Stimulated activated CD4-positive, alpha-beta T cell treated with anti-CD3 and anti-CD28 coated beads, Interleukin-15, amount 100 ng/mL, for 24 hours (primary cell): ENCODE results near the gene BCL11A.

Experiments used
- DNase-seq: peaks from one replicate; pipeline ENCODE4 v3.0.0-alpha.2; 2020

Gene BCL11A

DNA sequence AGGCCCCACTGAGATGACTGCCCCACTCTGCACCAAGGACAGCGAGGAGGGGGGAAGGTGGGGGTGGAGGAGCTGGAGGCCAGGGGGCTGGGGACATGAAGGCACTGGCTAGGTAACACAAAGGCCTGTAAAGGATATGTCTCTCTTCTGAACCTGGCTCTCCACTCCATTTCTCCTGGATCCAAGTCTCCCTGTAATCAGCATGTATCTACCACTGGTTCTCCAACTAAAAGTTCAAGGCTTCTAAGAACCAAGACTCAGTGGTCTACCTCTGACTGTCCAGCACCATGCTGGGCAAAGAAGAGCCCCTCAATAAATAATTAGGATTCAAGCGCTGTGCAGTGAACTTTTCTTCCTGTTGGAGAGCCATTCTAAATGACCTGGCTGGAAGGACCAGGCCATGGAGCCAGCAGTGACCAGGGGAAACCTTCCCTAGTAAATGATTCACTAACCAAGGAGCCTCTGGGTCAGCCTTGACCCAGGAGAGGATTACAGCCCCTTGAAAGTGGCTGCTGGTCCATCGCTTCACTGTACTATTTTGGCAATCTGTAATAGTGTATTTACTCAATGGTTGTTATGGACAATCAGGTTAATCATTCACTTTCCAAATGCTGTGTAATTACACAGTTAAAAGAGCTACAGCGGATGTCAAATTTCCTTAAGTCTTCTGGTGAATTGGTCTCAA lies 73.2 kb downstream of the BCL11A start:
- DNase-seq = no peak

DNA sequence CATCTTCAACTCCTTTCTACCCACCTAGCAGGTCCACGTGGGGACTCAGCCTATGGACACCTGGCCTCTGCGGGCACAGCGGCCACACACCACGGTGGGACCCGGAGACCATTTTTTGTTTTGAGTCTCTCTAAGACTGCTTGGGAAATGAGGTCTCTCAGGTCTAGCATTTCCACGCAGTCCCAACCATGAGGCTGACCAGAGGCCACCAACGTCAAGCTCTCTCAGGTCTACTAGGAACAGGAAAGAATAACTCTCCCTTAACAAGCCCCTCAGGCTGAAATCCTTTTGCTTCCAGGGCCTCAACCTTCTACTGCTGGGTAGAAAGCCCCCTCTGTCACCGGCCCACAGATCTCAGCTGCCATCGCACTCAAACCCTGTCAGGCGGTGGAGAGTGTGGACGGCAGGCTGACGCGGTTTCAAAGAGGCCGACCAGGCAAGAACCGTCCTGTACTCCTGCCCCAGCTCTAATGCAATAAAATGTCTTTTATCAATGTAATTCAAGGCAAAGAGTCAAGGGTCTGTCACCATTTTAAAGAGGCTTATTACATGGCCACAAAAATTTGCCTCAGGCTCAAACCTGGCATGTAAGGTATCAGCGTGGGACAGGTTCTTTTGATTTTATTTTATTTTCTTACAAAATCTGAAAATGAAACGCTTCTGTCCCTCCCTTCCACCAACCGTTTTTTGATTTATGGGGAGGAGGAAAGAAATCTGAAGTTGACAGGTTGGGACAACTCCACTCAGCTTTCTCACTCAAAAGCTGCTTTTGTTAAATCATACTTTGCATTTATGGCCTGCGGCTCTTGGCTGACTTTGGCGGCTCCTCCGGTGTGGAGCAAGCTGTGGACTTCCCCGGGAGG lies 74.0 kb downstream of the BCL11A start:
- no peak for DNase-seq

DNA sequence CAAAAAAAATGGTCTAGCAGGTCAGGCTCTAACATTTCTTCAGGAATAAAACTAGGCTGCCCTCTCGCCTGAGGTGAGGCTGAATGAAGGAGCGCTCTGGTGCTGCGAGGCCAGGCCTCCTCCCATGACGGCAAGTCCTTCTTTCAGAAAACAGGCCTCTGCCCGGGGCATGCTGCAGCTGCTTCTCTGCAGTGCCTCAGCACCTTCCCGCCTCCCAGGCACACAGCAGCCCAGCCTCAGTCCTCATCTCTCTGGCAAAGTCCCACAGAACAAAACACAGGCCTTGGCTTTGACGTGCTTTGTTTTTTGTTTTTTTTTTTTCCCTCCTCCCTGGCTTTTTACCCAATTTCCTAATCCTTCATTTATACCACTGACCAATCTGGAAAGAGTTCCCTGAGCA lies 74.8 kb downstream of the BCL11A start:
- no peak for DNase-seq

DNA sequence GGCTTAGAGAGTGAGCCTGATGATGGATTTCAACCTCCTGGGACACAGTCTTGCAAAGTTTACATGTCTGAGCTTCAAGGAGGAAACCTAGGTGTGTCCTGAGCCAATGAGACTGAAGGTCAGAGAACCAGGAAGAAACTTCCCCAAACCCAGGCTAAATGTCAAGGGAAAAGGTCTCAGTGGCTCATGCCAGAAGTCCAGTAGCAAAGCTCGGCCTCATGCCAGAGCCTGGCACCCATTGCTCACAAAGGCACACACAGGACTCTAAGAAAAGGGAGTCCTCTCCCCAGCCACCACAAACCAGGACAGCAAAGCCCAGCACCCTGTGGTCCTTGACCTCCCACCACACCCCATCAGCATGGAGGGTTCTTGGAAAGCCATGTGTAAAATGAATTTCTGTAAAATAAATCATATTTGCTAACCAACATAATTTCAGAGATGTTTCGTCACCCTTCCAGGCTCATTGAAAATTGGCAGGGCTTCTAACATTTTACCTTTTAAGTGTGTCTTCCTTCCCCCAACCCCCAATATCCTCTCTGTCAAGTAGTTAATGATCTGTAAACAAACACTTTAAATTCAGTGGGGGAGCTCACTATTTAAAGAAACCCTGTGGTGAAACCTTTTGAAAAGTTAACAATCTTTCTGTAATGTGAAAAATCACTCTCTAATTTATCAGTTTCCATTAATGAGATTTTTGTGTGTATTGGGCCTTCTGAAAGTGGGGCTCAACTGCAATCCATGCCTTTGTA lies 77.1 kb downstream of the BCL11A start:
- no peak for DNase-seq

DNA sequence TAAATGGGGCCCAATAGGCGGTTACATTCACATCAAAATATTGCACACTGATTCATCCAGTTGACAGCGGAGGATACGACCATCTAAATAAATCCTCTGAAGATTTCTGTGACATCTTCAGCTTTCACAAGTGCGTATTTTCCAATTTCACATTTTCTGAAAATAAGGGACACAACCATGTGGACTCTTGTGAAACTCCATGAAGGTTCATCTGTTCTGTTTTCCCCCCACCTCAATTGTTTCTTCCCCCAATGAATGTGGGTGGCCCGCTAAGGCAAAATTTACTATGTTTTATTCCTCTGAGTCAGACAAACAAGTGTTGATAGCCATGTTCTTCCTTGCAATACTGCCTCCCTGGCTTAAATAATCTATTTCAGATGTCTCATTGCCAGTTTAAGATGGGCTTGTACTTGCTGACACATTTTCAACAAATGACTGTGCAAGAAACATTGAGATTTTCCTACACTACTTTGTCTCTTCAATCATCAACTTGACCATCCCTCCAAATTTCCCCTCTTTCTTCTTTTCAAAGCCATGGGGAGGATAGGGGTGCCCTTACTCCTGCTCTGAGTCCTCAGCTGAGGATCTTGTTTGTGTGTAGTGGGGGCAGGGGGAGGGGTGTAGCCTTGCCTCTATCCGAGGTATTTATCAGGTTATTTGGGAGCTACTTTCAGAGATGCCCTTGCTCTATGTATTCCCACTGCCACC lies 78.2 kb downstream of the BCL11A start:
- no peak for DNase-seq

DNA sequence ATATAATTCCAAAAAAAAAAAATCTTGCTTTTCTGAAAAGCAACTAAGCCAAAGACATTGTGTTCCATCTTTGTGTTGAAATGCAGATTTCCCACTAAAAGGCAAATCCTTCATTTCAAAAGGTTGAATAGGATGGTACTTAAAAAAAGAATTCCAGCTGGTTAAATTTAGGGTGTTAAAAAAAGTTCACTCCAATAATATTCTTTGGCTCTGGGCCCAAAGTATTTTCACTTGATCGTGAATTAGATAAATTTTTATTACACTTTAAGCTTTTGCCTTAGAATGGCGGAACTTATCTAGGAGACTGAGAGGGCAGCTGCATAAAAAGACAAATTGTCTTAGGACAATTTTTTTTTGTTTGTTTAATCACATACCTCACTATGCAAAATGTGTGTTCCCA lies 79.2 kb downstream of the BCL11A start:
- DNase-seq = no peak

DNA sequence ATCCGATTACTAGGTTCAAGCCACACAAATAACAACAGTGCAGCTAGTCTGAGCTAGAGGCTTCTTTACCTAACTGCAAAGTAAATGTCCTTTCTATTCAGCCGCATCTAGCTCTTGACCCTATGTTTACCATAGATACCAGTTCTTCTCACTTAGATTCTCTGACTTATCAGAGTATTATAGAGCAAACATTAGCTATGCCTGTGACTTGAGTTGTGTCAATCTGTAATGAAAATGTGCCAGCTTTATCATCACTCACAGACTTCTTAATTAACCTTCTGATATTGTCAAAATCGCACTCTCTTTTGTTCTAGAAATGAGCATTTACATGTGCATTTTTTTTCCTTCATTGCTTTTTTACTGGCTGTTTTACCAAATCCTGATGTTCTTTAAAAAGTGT lies 79.9 kb downstream of the BCL11A start:
- DNase-seq = no peak

DNA sequence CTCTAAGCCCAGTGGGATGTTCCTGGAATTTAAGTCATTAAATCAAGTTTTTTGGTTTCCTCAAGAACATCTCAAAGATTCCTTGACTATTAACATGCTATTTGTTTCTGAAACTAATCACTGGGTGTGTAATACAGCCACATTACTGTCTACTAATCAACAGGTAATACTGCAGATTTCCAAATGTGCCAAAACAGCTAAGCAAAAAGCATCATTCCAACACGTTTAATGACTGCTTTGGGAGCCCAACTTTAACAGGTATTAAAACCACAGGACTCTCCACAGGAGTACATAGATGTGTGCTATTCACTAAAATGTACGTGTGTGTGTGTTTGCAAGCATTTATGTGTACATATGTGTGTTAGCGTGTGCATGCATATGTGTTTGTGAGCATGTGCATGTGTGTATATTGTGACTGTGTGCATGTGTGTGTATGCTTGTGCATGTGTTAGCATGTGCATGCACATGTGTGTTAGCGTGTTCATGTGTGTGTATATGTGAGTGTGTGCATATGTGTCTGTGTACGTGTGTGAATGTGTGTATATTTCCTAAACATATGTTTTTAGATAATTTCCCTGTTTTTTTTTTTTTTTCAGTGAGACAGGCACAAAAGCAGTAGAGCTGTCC lies 80.7 kb downstream of the BCL11A start:
- no peak for DNase-seq

DNA sequence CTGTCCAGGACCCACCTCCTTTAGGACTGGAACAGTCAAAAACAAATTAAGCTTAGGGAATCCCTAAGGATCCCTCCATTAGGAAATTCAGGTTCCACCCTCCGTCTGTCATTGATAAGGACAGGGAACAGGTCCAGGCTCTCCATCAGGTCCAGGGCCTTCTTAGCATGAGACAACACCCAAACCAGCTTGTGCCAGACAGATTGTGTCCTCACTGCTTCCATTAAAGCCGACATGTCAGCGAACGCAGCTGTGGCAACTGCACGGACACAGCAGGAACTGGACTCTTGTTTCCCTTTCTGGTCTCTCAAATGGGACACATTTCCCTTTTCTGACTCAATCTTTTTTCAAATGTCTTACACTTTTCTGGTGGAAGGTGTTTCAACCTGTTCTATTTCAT lies 81.4 kb downstream of the BCL11A start:
- no peak for DNase-seq

DNA sequence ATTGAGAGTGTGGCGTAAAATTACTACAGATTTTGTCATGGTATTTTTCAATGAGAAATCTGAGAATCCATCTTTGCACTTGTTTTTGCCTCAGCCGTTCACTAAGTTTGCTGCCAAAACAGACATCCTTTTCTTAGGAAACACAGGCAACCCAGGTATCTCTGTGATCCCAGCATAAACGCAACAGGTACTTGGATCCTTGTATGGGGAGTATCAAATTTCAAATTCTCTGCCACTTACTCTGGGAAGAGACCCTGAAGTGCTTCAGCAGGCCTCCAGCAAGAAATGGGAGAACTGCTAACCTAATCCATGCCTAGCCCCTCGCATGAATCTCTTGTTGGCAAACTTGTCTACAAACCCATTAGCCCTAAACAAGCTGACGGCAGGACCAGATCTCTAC lies 83.1 kb downstream of the BCL11A start:
- DNase-seq = no peak

DNA sequence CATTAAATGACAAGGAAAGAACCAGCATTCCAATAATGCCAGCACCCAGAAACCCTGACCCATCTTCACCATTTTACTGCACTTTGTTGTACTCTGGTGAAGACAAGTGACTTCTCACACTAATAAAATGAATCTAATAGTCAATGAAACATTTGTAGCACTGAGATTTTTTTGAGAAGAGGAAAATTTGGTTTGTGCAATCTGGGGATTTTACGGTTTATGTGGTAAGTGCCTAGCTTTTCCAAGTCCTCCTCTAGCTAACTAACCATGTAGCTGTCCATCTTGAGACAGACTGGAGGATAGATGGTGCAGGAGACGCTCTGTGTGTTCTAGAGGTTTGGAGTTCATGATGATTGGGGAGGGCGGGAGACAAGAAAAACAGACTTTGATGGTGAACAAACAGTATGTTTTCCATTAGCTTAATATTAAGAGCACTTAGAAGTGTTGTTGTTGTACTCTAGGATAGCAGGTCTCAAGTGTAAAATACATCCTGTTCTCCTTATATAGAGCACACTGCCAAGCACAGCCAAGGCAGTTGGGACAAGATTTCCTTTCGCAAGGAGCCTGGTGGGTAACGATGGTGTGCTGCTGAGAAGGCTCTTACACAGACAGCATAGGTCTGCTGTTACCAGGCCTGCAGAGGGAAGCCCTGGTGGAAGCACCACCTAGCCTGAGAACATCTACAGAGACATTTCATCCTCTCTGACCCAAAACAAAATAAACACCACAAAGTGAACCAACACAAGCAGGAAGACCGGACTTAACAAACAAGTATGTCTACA lies 83.7 kb downstream of the BCL11A start:
- DNase-seq = no peak

DNA sequence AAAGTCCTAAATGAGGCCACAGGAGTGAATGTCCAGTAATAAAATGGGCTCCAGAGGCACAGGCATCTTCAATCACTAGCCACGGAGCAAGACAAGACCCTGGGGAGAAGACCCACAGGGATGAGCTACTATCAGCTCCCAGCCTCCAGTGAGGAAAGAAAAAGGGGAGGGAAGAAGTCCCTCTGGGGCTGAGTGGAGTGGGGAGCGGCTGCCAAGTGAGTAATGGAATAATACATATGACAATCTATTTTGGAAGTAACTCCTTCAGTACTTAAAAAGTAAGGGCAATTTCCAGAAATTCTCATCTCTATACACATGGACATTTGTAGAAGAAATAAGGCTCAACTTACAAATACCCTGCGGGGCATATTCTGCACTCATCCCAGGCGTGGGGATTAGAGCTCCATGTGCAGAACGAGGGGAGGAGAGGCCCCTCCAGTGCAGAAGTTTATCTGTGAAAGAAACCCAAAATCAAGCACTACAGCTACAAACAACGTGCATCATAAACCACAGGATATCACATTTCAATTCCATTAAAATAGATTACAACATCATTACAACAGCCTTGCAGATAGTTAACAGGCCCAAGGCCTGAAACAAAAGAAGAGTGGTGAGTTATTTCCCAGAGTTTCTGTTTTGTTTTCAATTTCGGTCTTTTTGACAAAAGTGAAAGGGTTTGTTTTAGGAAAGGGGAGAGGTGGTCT lies 84.9 kb downstream of the BCL11A start:
- DNase-seq = no peak

DNA sequence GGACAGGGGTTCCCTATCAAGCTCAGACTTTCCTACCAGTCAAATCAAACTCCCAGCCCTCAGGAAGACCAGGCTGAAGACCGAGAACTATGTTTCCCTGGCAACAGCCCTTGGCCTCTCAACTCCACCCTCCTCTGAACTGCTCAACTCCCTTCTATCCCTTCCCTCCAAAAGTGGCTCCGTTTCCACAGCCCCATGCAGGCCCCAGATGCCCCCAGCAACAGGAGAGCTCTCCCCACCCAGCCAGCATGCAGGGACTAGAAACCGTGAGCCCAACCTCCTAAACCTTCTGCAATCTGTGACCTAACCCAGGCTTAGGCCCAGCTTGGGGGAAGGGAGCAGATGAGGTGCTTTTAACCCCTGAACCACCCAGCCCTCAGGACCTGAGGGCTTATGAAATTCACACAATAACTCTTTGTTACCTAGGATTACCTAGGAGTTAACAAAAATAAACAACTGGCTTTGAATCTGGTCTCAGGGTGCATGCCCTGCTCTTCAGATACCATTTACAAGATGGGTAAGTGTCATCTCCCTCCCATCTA lies 87.2 kb downstream of the BCL11A start:
- DNase-seq = no peak

DNA sequence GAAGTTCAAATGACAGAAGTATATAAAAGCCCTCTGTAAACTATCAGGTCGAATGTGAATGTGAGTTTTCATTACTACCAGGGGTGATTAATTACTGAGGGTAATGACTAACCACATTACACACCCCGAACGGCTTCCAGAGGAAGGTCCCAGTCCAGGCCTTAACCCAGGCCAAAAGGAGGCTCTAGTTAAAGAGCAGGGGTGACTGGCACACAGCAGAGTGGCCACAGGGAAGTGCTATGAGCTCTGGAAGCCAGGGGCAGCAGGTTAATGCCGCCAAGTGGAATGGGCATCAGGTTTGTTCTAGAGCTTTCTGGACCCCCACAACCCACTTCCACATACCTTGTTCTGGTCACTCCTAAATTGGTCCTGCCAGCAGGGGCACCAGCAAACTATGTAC lies 87.7 kb downstream of the BCL11A start:
- no peak for DNase-seq

DNA sequence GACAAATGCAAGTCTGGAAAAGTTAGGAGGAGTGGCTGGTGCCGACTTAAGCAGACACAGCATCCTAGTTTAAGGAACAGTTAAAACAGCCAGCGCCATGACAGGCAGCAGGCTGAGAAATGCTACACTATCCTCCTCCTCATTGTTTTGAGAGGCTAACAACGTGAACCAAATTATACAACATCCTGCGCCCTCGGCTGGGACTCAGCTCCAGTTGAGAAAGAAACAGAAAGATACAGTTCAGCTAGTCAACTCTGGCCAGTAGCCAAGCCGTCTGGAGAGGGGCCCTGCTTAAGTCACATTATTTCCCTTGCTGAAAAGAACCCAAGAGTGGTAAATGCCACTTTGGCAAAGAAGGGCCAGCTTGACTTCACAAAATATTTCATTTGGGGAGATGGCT lies 90.2 kb downstream of the BCL11A start:
- DNase-seq = no peak

DNA sequence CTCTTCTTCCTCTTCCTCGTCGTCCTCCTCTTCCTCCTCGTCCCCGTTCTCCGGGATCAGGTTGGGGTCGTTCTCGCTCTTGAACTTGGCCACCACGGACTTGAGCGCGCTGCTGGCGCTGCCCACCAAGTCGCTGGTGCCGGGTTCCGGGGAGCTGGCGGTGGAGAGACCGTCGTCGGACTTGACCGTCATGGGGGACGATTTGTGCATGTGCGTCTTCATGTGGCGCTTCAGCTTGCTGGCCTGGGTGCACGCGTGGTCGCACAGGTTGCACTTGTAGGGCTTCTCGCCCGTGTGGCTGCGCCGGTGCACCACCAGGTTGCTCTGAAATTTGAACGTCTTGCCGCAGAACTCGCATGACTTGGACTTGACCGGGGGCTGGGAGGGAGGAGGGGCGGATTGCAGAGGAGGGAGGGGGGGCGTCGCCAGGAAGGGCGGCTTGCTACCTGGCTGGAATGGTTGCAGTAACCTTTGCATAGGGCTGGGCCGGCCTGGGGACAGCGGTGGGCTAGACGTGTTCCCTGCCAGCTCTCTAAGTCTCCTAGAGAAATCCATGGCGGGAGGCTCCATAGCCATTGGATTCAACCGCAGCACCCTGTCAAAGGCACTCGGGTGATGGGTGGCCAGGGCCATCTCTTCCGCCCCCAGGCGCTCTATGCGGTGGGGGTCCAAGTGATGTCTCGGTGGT lies 91.9 kb downstream of the BCL11A start:
- no peak for DNase-seq

DNA sequence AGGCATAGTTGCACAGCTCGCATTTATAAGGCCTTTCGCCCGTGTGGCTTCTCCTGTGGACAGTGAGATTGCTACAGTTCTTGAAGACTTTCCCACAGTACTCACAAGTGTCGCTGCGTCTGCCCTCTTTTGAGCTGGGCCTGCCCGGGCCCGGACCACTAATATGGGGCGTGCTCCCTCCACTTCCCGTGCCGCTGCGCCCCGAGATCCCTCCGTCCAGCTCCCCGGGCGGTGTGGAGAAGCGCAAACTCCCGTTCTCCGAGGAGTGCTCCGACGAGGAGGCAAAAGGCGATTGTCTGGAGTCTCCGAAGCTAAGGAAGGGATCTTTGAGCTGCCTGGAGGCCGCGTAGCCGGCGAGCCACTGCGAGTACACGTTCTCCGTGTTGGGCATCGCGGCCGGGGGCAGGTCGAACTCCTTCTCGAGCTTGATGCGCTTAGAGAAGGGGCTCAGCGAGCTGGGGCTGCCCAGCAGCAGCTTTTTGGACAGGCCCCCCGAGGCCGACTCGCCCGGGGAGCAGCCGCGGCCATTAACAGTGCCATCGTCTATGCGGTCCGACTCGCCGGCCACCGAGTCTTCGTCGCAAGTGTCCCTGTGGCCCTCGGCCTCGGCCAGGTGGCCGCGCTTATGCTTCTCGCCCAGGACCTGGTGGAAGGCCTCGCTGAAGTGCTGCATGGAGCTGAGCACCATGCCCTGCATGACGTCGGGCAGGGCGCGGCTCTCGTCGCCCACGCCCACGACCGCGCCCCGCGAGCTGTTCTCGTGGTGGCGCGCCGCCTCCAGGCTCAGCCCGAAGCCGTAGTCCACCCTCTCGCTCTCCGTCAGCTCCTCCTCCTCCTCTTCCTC lies 92.7 kb downstream of the BCL11A start:
- DNase-seq = no peak

DNA sequence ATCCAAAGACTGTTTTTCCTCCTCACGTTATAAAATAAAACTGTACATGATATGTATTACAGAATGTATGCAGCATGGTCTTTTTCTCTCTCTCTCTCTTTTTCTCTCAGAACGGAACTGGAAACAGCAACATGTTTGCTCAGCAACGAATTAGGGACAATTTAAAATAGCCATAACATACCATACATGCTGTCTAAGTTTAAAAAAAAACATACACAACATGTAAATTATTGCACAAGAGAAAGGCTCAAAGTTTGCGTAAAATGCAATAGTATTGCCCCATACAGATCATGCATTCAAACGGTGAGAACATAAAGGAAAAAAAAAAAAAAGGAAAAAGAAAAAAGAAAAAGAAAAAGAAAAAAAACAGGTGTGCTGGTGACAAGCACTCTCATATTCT lies 93.6 kb downstream of the BCL11A start:
- no peak for DNase-seq

DNA sequence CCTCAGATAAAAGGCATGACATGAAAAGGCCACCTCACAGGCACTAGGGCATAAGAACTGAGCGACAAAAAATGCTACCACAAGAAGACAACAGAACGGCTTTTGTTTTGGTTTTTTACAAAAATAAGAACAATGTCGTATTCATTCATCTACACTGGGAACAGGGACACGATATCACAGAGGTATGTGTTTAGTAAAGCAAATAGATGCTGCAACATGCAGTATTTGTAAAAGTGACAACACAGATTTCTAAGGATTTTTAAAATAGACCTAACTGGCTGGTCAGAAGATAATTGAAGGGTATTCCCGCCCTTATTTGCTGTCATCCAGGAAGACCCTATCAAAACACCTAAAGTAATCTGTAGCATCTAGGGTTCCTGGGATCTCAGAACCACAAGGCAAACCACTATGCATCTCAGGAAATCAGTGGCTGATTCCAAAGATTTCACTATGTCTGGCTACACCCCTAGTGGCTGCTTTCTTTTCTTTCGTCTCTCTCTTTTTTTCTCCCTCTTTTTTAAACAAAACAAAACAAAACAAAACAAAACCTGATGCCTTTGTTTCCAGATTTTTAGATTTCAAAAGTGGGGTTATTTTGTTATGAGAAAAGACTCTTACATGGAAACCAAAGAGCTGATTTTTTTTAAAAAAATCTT lies 97.2 kb downstream of the BCL11A start:
- no peak for DNase-seq
